OCI-LY7 (cell line): ENCODE data around the gene TOR2A. TPM values are rescaled to one million over a fixed set of nuclear protein-coding genes. Genes with fewer than 3 reads are reported as not detected.

Experiments used
- BruUV-seq: library from RNA; stranded (reverse); fragments of 400-500 nt; replicated peaks from 2 replicates; lab custom pipeline; 2021; lab: Mats Ljungman, UMichigan
- CTCF ChIA-PET: fragments of 300-600 bp; sonication (Branson Sonifier 250); formaldehyde crosslinking; loops from one replicate; lab custom pipeline; 2022; ENCODE audit warnings: antibody characterized with exemption; ENCODE audit not compliant: unreplicated experiment; lab: Charles Lee
- POLR2A ChIA-PET: fragments of 300-600 bp; sonication (Branson Sonifier 250); formaldehyde crosslinking; loops from one replicate; lab custom pipeline; 2022; ENCODE audit warnings: antibody characterized with exemption; lab: Charles Lee
- DNase-seq: peaks from one replicate; pipeline ENCODE4 v3.0.0-alpha.2; 2015; ENCODE audit warnings: low spot score
- H2AFZ ChIP-seq: fragments of 200-600 bp; sonication (generic), shearing (Covaris generic); 2 replicates; pipeline ENCODE4 v1.6.1; 2014; ENCODE audit warnings: mild to moderate bottlenecking, antibody characterized with exemption, low read length, moderate library complexity
- H3K27ac ChIP-seq: fragments of 200-600 bp; sonication (generic); 2 replicates; pipeline ENCODE4 v1.5.1; 2014; ENCODE audit warnings: mixed run types, low read depth, mild to moderate bottlenecking, moderate library complexity, low read length, inconsistent platforms; ENCODE audit not compliant: poor library complexity, severe bottlenecking
- H3K36me3 ChIP-seq: fragments of 200-600 bp; sonication (generic); 2 replicates; pipeline ENCODE4 v1.6.1; 2014; ENCODE audit warnings: mild to moderate bottlenecking, antibody characterized with exemption, low read length, moderate library complexity, mixed read lengths; ENCODE audit not compliant: insufficient read depth
- H3K4me1 ChIP-seq: fragments of 200-600 bp; sonication (generic); 2 replicates; pipeline ENCODE4 v1.5.1; 2014; ENCODE audit warnings: mild to moderate bottlenecking, low read length; ENCODE audit not compliant: insufficient read depth, poor library complexity, severe bottlenecking
- H3K4me2 ChIP-seq: fragments of 200-600 bp; sonication (generic); 2 replicates; pipeline ENCODE4 v1.6.1; 2014; ENCODE audit warnings: mild to moderate bottlenecking, low read length
- H3K4me3 ChIP-seq: fragments of 200-600 bp; sonication (generic); 2 replicates; pipeline ENCODE4 v1.5.1; 2014; ENCODE audit warnings: mild to moderate bottlenecking, low read depth, low read length; ENCODE audit not compliant: poor library complexity, severe bottlenecking
- H3K79me2 ChIP-seq: fragments of 200-600 bp; sonication (generic); 2 replicates; pipeline ENCODE4 v1.6.1; 2016; ENCODE audit warnings: low read depth, mild to moderate bottlenecking, low read length, moderate library complexity, mixed read lengths; ENCODE audit not compliant: insufficient read depth
- H3K9me2 ChIP-seq: fragments of 200-600 bp; sonication (generic); 2 replicates; pipeline ENCODE4 v1.6.1; 2016; ENCODE audit warnings: mild to moderate bottlenecking, low read length, mixed read lengths; ENCODE audit not compliant: insufficient read depth
- H3K9me3 ChIP-seq: fragments of 200-600 bp; sonication (generic); 2 replicates; pipeline ENCODE4 v1.6.1; 2014; ENCODE audit warnings: mild to moderate bottlenecking, mixed run types, low read length, mixed read lengths
- H4K20me1 ChIP-seq: fragments of 200-600 bp; sonication (generic); 2 replicates; pipeline ENCODE4 v1.6.1; 2014; ENCODE audit warnings: mild to moderate bottlenecking, antibody characterized with exemption, low read length, moderate library complexity, mixed read lengths; ENCODE audit not compliant: insufficient read depth
- CTCF ChIP-seq: fragments of 200-600 bp; sonication (generic); conservative IDR thresholded peaks from 2 replicates; pipeline ENCODE4 v1.5.1; 2014; ENCODE audit warnings: mild to moderate bottlenecking, antibody characterized with exemption, low read length, moderate library complexity, mixed read lengths
- EZH2phosphoT487 ChIP-seq: fragments of 200-600 bp; sonication (generic); IDR thresholded peaks from 2 replicates; pipeline ENCODE4 v1.6.1; 2018; ENCODE audit warnings: low read depth, borderline replicate concordance, mild to moderate bottlenecking, mixed run types, antibody characterized with exemption, low read length, moderate library complexity, mixed read lengths
- intact Hi-C: fragments of 100-400 bp; cut with micrococcal nuclease; formaldehyde crosslinking; loops from one replicate; pipeline ENCODE4 v1.10.0; 2022; ENCODE audit not compliant: unreplicated experiment
- total RNA-seq, 2 experiments: library from RNA; depleted of rRNA in 1 of 2; stranded (reverse); fragments of >200 nt in 1 of 2; shearing (Covaris generic) in 1 of 2; gene quantifications; 2 replicates each; pipeline ENCODE4 v1.2.3, GENCODE V29; 2014 to 2022

TOR2A gene
- total RNA-seq, 2 experiments from 2014 or later = 13.9 to 17.9 TPM

- intact Hi-C loops = no loop called here
- Histone ChIP-seq H4K20me1 (no peaks in the 10 kb centered on the region), H3K9me3 (no peaks in the 10 kb centered on the region), H3K4me1 (peaks cover 18% of the 10 kb centered on the region), H2AFZ (no peak within 1 kb of the TSS), H3K27ac (no peak within 1 kb of the TSS), H3K4me3 (no peak within 1 kb of the TSS), H3K9me2 (no peaks in the 10 kb centered on the region), H3K79me2 (no peaks in the 10 kb centered on the region), H3K36me3 (no peaks in the 10 kb centered on the region), H3K4me2 (no peak within 1 kb of the TSS)
- ChIA-PET CTCF (interaction anchor here (0.6 kb wide), 1 partner anchor 77 kb away, joined by 9 read pairs; no protein-coding TSS in a partner anchor), POLR2A (no interaction called here)
- BruUV-seq = no TSS peak
- peak; percentile 15 for DNase-seq
- TF ChIP-seq CTCF = no peak
Observed at GRCh38 chr9:127706836-127707241, 28.3 kb downstream of the TOR2A start, which contains the start of gene CFAP157. TSS of gene CFAP157 (plus strand) at chr9:127706988. CDS start at chr9:127707032, 44 bp downstream.

DNA sequence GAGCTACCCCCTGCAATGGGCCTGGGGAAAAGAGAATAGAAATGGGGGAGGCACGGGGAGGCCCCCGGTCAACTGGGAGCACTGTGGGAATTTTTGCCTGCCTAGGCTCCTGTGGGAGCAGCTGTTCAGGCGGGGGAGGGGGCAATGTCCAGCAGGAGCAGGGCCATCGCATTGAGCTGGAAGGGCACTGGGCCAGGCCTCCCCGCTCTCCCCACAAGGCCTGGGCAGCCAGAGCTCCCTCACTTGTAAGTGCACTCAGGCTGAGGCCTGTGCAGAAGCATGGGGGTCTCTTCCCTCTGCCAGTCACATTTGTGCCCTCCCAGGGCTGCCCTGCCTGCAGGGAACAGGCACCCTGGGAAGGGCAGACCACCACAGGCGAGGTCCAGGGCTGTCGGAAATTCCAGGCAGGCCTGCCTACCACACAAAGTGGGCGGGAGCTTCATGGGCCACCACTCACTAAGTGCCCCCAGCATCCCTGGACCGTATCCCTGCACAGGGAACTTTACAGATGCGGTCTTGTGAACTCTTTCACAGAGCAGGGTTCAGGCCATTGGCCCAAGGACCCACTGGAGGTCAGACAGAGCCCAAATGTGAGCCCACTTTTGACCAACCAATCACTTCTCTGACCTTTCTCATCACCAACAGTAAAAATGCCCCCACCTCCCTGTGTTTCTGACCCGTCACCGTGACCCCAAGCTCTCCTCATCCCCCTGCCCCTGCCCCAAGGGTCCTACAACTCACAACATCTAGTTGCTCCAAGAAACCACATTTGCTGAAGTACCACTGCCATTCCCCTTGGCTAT is 29.3 kb downstream of the TOR2A start:
- no peak for DNase-seq
- Histone ChIP-seq H3K4me1 (peaks cover 10% of the 10 kb centered on the region), H3K27ac (no peak overlapping the region), H3K79me2 (no peaks in the 10 kb centered on the region), H4K20me1 (no peaks in the 10 kb centered on the region), H2AFZ (no peak overlapping the region), H3K4me2 (no peak overlapping the region), H3K9me3 (no peaks in the 10 kb centered on the region), H3K4me3 (no peak overlapping the region), H3K36me3 (no peaks in the 10 kb centered on the region), H3K9me2 (no peaks in the 10 kb centered on the region)
- no TSS peak for BruUV-seq
- CTCF ChIA-PET = no interaction called here
- TF ChIP-seq CTCF (no peak), EZH2phosphoT487 (no peak)
- intact Hi-C loops = no loop called here
- POLR2A ChIA-PET = interaction anchor here (1.4 kb wide), 1 partner anchor 10 kb away, joined by 3 read pairs; the partner anchor contains the start of gene PTRH1
